GM18505 (cell line): ENCODE results near the gene PLEKHB1.

Experiments
- ATAC-seq: cut with Tn5 transposase; IDR thresholded peaks from one replicate; pipeline ENCODE4 v1.9.1; 2021; ENCODE audit not compliant: unreplicated experiment
- POLR2A ChIP-seq: IDR thresholded peaks from 4 replicates; pipeline ENCODE4 v1.6.1; 2011; ENCODE audit warnings: borderline replicate concordance; ENCODE audit not compliant: insufficient read depth, insufficient read length; ENCODE audit errors: extremely low read depth

Gene PLEKHB1, protein sequence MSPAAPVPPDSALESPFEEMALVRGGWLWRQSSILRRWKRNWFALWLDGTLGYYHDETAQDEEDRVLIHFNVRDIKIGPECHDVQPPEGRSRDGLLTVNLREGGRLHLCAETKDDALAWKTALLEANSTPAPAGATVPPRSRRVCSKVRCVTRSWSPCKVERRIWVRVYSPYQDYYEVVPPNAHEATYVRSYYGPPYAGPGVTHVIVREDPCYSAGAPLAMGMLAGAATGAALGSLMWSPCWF

DNA sequence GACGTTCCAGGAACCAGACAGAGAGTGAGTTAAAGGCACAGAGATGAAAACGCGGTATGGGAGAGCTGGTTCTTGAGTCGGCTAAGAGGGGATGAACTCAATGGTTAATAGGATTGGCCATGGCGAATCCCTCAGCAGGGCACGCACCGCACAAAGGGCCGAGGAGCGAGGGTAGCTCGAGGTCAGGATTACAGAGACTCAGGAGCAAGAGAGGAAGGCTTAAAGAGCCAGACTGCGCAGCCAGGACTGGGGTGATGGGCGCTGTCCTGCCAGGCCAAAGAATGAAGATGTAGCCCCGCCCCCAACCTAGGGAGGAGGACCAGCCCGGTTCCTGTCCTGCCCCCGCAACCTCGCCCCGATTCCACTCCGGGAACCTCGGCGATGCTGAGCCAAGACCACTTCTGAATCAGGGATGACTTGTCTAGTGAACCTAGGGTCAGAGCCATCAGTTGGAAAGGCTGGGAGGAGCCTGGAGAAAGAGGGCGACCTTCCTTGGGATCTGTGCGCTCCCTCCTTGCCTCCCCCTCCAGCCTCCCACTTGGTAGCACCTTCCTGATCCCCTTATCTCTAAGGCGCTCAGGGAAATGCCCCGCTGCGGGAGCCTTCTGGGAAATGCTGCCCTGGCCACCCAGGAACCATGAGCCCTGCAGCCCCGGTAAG lies at the start of gene PLEKHB1:
Gene PLEKHB1, plus strand, starts transcription at position 610 of the 660 bp plus-strand sequence. Its CDS starts 28 bp downstream, at position 638.
- ATAC-seq = no peak

DNA sequence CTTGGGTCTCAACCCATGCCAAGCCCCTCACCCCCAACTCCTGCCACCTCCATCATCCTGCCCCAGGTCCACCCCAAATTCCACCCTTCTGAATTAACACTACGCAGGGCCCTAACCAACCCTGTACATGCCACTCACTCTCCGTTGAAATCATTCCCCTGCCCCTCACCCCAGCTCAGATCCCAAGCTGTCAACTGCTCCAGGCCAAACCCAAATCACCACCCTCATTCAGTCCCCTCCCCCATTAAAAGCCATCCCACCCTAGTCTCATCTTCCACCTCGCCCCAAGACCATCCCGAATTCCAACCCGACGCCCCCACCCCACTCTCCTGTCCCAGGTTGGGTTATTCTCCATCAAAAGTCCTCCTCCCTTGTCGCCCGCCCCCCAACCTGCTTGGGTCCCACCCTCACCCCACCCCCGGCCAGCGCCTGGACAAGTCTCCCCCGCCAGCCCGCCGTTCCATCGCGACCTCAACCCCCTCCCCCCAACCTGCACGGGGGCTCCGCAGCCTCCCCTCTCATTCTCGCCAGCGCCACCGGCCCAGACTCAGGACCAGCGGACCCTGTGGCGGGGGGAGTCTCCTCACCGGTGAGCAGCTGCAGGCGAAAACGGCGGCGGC lies 48.9 kb upstream of the PLEKHB1 start:
- no peak for ATAC-seq
- TF ChIP-seq POLR2A = no peak

More for the DNA sequence above, at the start of gene PLEKHB1:
- TF ChIP-seq POLR2A = no peak

DNA sequence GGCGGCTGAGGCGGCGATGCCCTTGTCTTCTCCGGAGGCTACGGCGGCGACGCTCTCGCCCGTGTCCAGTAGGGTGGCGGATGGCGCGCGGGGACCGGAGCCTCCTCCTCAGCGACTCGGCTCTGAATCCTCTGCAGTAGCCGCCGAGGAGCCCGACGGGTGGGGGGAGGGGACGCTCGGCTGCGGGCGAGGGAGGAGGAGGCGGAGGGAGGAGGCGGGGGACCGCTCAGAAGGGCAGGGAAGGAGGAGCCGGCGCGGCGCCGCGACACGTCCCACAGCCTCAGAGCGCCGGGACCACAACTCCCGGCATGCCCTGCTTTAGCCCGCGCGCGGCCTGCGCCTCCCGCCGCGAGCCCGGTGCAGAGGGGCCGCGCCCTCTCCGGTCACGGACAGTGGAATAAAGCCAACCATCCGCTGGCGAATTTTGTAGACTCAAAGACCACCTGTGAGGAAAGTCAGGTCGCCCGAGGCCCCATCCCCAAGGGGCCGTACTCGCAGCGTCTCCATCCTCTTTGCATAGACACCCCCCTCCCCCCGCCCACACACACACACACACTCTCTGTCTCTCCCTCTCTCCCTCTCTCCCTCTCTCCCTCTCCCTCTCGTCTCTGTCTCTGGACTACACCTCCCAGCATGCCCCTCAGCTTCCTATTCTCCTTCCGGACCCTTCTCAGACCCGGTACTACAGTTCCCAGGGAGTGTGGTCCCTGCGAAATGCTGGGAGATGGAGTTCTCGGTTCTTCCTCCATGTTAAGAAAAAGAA lies 48.2 kb upstream of the PLEKHB1 start, which contains the start of gene FAM168A:
Gene FAM168A, minus strand, starts transcription at position 157 of the 763 bp plus-strand sequence. CDS start 129,638 bp downstream, outside the sequence.
- peak; percentile 68 for TF ChIP-seq POLR2A
- ATAC-seq = peak; percentile 93

DNA sequence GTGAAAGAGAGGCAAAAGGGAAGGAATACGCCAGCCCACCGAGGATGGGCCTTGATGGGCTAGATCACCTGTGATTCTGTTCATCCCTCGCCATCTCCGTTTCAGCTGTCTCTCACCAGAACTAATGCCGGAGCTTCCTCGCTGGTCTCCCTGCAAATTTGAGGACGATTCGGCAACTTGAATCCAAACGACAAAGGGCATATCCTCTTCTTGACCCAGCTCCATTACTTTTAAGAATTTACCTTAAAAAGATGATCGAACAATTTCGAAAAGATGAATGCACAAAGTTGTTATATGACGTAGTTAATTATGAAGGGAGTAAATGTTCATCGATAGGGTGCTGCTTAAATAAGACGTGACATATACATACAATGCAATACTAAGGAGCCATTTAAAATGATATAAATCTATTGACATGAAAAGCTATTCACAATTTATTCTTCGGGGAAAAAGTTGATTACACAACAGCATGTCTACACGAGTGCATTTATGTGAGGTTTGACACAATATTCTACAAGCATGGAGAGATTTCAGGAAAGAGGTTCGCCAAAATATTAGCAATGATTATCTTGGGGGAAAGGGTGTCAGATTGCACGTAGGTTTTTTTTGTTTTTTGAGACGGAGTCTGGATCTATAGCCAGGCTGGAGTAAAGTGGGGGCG lies 47.5 kb upstream of the PLEKHB1 start:
- no peak for ATAC-seq
- TF ChIP-seq POLR2A = no peak

DNA sequence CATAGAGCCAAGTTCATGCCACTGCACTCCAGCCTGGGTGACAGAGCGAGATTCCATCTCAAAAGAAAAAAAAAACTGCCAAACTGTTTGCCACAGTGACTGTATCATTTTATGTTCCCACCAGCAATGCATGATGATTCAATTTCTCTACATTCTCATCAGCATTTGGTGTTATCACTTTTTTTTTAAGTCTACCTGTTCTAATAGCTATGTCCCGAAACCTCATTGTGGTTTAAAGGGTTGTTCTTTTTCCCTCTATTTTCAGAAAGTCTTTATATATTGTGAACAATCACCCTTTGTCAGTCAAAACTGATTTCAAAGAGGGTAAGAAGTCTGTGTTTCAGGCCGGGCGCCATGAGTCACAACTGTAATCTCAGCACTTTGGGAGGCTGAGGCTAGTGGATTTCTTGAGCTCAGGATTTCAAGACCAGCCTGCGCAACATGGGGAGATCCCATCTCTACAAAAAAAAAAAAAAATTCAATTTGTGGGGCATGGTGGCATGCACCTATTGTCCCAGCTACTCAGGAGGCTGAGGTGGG lies 33.7 kb upstream of the PLEKHB1 start:
- ATAC-seq = no peak
- TF ChIP-seq POLR2A = no peak

DNA sequence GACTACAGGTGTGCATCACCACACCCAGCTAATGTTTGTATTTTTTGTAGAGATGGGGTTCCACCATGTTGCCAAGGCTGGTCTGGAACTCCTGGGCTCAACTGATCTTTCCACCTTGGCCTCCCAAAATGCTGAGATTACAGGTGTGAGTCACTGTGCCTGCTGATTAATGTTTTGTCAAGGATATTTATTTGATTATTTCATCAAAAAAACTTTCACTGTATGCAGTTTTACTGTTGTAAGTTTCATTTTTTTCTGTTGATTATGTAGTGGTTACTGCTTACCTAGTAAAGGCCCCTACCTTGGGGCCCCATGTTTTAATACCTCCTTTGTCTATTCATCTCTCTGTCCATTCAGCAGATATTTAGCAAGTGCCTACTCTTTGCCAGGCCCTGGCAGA lies 31.8 kb upstream of the PLEKHB1 start:
- no peak for ATAC-seq
- no peak for TF ChIP-seq POLR2A

DNA sequence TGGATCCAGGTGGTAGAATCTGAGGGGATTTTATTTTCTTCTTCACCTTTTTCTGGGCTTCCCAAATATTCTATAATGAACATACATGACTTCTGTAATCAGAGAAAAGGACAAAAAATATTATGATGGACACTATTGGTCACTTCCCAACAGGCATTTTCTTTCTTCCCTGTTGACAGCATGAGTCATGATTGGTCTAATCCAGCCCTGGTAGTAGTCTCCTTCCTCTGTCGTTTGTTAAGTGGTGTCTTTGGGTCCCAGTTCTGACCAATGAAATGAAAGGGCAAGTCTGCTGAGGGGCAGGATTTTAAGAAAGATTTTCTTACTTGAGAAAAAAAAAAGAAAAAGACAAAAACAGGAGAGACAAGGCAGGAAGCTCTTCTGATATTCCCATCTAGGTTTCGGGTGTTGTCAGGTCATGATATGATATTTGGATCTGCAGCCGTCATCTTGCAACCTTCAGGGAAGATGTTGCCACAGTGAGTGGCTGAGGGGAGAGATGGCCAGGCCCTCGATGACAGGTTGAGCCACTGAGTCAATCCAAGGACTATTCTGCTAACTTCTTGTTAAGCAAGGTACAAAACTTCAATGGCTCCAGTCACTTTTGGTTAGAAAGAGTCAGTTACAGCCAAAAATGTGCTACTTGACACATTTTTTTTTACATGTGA lies 23.3 kb upstream of the PLEKHB1 start:
- no peak for ATAC-seq
- TF ChIP-seq POLR2A = no peak

DNA sequence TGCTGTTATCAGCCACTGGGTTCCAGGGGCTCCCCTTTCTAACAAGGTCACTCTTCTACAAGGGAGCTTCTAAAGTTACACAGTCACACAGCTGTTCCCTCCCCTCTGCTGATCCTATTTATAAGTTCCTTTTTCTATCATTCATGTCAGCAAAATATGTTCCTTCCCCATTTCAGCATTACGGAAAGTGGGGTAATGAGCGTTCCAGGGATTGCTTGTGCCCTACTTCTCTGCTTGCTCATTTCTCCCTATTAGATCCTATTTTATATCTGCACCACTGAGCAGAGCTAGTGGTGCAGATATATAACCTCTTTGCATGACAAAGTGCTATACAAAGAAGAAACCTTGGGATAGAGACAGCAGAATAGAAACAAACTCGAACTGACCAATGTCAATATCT lies 22.7 kb upstream of the PLEKHB1 start:
- no peak for ATAC-seq
- TF ChIP-seq POLR2A = no peak

DNA sequence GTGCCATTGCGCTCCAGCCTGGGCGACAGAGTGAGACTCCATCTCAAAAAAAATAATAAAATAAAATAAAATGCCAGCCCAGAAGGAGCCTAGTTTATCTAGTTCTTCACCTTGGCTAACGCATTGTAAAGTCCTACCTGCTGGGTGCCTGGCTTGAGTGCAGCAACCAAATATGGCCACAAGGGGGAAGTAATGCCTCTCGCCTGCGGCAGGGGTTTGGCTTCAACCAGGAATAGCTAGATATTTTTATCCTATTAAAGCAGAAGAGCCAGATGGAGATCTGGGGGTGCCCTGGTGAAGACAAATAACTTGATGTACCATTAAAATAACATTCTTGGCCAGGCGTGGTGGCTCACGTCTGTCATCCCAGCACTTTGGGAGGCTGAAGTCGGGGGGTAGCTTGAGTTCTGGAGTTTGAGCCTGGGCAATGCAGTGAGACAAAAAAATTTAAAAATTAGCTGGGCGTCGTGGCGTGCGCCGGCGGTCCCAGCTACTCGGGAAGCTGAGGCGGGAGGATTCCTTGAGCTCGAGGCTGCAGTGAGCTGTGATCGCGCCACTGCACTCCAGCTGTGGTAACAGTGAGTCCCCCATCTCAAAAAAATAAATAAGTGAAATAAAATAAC lies 20.6 kb upstream of the PLEKHB1 start:
- TF ChIP-seq POLR2A = no peak
- no peak for ATAC-seq

DNA sequence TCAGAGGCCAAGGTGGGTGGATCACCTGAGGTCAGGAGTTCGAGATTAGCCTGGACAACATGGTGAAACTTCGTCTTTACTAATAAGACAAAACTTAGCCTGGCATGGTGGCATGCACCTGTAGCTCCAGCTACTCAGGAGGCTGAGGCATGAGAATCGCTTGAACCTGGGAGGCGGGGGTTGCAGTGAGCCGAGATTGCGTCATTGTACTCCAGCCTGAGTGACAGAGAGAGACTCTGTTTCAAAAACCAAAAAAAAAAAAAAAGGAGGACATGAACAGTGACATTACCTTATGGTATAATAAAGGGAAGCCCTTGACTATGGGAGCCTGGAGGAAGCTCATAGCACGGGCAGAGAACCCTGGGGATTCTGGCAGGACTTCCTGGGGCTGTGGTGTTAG lies 16.5 kb upstream of the PLEKHB1 start:
- no peak for ATAC-seq
- TF ChIP-seq POLR2A = no peak

DNA sequence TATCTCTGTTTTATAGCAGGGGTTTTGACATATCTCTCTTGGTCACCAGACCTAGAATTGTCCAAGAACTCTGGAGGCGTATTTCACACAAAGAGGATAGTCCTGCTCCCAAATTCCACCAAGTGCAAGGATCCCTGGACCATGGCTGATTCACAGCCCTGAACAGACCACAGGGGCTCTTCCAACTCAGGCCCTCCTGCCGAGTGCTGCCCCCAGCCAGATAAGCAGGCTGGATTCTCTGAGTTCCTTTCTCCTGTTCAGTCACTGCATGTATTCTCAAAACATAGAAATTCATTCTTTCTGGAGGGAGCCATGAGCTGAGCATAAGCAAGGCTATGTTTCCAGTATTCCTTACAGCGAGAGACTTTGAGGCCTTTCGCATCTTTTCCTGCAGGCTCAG lies 13.4 kb upstream of the PLEKHB1 start:
- no peak for TF ChIP-seq POLR2A
- no peak for ATAC-seq

DNA sequence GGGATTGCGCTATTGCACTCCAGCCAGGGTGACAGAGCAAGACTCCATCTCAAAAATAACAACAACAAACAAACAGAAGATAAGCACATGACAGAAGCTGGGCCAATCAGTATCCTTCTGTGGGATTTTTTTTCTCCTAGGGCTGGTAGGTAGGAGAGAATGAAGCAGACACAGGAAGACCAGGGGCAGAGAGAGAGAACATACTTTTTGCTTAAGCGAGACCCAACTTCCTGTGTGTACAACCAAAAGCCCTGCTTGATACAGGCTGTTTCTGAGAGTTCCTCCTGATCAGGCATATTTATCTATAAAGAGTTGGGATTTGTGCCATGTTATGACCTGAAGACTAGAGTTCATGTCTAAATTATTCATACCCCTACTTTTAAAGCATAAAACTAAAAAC lies 12.4 kb upstream of the PLEKHB1 start:
- TF ChIP-seq POLR2A = no peak
- ATAC-seq = no peak
